HepG2 (cell line): Measurements from ENCODE around the gene ZNF771. TPM values are rescaled to one million over a fixed set of nuclear protein-coding genes. Genes with fewer than 3 reads are reported as not detected.

ENCODE experiments used
- EEA1 ChIP-seq: sonication (generic); formaldehyde crosslinking; IDR thresholded peaks from 2 replicates; pipeline ENCODE4 v1.5.1; 2020; ENCODE audit warnings: mild to moderate bottlenecking, missing genetic modification reagents, borderline replicate concordance
- HOXA5 ChIP-seq: sonication (generic); formaldehyde crosslinking; IDR thresholded peaks from 2 replicates; pipeline ENCODE4 v1.4.0; 2020; ENCODE audit warnings: missing genetic modification reagents
- MTF2 ChIP-seq: sonication (generic); formaldehyde crosslinking; IDR thresholded peaks from 2 replicates; pipeline ENCODE4 v1.5.0; 2020; ENCODE audit warnings: missing genetic modification reagents, borderline replicate concordance
- SMAD9 ChIP-seq: sonication (generic); formaldehyde crosslinking; IDR thresholded peaks from 2 replicates; pipeline ENCODE4 v1.5.1; 2020; ENCODE audit warnings: mild to moderate bottlenecking, missing genetic modification reagents
- SNAPC2 ChIP-seq: sonication (generic); formaldehyde crosslinking; IDR thresholded peaks from 2 replicates; pipeline ENCODE4 v1.8.1; 2022; ENCODE audit warnings: mild to moderate bottlenecking, missing genetic modification reagents
- ZNF432 ChIP-seq: sonication (generic); formaldehyde crosslinking; IDR thresholded peaks from 2 replicates; pipeline ENCODE4 v1.5.0; 2020; ENCODE audit warnings: missing genetic modification reagents, mild to moderate bottlenecking, borderline replicate concordance
- ZNF550 ChIP-seq: sonication (generic); formaldehyde crosslinking; IDR thresholded peaks from 2 replicates; pipeline ENCODE4 v1.4.0; 2020; ENCODE audit warnings: mild to moderate bottlenecking, missing genetic modification reagents, borderline replicate concordance
- polyA plus RNA-seq, 8 experiments: library from polyadenylated mRNA; depleted of rRNA in 3 of 8; stranded (reverse) in 7 of 8; unstranded in 1 of 8; fragments of >200 nt; fragmentation: Illumina TruSeq in 4 of 8; extraction: Trizol in 4 of 8; gene quantifications; 2 replicates each; pipeline versions ENCODE4 v1.2.1 to v1.2.3, GENCODE V29; 2011 to 2016; ENCODE audit warnings: low read depth in 4 of 8, missing spikeins in 1 of 8, mixed read lengths in 1 of 8; ENCODE audit not compliant: insufficient read depth in 1 of 8
- total RNA-seq, 5 experiments: library from RNA; depleted of rRNA; stranded (reverse); fragments of >200 nt; fragmentation: Illumina TruSeq; extraction: Trizol; gene quantifications; 2 replicates each; pipeline ENCODE4 v1.2.3, GENCODE V29; 2016; ENCODE audit warnings: low read depth in 1 of 5
- TF ChIP-seq, protein P1 (sequence below): sonication (generic); formaldehyde crosslinking; IDR thresholded peaks from 2 replicates; pipeline ENCODE4 v1.4.0; 2020; ENCODE audit warnings: low read depth, missing genetic modification reagents
- TF ChIP-seq, protein P2 (sequence below): sonication (generic); formaldehyde crosslinking; IDR thresholded peaks from 2 replicates; pipeline ENCODE4 v1.4.0; 2020; ENCODE audit warnings: mild to moderate bottlenecking, missing genetic modification reagents
- TF ChIP-seq, protein P3 (sequence below): sonication (generic); formaldehyde crosslinking; IDR thresholded peaks from 2 replicates; pipeline ENCODE4 v1.4.0; 2020; ENCODE audit warnings: mild to moderate bottlenecking, missing genetic modification reagents
- TF ChIP-seq, protein P4 (sequence below): sonication (generic); formaldehyde crosslinking; IDR thresholded peaks from 2 replicates; pipeline ENCODE4 v1.5.0; 2020; ENCODE audit warnings: mild to moderate bottlenecking, missing genetic modification reagents
- TF ChIP-seq, protein P5 (sequence below): IDR thresholded peaks from 2 replicates; pipeline ENCODE4 v1.6.1; 2012; ENCODE audit warnings: inconsistent platforms

ZNF771 gene
- total and polyA plus RNA-seq, 2 of the 13 experiments (the other 11 are each of a cell fraction or from before 2014, with no cell fraction given): 5.0 to 11.8 TPM

DNA sequence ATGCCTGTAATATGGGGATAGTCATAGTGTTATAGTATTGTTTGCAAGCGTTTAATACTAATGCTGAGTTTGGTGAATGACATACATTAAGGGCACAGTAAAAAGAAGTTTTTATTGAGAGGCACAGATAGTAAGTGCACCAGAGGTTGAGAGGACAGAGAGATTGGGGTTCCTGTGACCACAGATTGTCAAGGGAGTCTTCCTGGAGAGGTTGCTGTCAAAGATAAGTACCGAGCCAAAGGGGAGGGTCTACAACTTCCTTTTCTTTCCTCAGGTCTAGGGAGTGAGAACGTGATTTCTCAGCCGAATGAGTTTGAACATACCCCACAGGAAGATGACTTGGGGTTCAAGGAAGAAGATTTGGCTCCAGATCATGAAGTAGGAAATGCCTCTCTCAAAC is 10.3 kb upstream of the ZNF771 start (continued):
- TF ChIP-seq, protein P1, sequence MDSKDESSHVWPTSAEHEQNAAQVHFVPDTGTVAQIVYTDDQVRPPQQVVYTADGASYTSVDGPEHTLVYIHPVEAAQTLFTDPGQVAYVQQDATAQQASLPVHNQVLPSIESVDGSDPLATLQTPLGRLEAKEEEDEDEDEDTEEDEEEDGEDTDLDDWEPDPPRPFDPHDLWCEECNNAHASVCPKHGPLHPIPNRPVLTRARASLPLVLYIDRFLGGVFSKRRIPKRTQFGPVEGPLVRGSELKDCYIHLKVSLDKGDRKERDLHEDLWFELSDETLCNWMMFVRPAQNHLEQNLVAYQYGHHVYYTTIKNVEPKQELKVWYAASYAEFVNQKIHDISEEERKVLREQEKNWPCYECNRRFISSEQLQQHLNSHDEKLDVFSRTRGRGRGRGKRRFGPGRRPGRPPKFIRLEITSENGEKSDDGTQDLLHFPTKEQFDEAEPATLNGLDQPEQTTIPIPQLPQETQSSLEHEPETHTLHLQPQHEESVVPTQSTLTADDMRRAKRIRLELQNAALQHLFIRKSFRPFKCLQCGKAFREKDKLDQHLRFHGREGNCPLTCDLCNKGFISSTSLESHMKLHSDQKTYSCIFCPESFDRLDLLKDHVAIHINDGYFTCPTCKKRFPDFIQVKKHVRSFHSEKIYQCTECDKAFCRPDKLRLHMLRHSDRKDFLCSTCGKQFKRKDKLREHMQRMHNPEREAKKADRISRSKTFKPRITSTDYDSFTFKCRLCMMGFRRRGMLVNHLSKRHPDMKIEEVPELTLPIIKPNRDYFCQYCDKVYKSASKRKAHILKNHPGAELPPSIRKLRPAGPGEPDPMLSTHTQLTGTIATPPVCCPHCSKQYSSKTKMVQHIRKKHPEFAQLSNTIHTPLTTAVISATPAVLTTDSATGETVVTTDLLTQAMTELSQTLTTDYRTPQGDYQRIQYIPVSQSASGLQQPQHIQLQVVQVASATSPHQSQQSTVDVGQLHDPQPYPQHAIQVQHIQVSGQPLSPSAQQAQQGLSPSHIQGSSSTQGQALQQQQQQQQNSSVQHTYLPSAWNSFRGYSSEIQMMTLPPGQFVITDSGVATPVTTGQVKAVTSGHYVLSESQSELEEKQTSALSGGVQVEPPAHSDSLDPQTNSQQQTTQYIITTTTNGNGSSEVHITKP (CRISPR knock-in tag): no peak
- no peak for TF ChIP-seq SNAPC2 (CRISPR knock-in tag)
- TF ChIP-seq HOXA5 (CRISPR knock-in tag): no peak
- TF ChIP-seq SMAD9 (CRISPR knock-in tag): no peak
- TF ChIP-seq, protein P2, sequence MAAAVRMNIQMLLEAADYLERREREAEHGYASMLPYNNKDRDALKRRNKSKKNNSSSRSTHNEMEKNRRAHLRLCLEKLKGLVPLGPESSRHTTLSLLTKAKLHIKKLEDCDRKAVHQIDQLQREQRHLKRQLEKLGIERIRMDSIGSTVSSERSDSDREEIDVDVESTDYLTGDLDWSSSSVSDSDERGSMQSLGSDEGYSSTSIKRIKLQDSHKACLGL (CRISPR knock-in tag): no peak
- TF ChIP-seq, protein P3, sequence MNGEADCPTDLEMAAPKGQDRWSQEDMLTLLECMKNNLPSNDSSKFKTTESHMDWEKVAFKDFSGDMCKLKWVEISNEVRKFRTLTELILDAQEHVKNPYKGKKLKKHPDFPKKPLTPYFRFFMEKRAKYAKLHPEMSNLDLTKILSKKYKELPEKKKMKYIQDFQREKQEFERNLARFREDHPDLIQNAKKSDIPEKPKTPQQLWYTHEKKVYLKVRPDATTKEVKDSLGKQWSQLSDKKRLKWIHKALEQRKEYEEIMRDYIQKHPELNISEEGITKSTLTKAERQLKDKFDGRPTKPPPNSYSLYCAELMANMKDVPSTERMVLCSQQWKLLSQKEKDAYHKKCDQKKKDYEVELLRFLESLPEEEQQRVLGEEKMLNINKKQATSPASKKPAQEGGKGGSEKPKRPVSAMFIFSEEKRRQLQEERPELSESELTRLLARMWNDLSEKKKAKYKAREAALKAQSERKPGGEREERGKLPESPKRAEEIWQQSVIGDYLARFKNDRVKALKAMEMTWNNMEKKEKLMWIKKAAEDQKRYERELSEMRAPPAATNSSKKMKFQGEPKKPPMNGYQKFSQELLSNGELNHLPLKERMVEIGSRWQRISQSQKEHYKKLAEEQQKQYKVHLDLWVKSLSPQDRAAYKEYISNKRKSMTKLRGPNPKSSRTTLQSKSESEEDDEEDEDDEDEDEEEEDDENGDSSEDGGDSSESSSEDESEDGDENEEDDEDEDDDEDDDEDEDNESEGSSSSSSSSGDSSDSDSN (CRISPR knock-in tag): no peak
- TF ChIP-seq, protein P4, sequence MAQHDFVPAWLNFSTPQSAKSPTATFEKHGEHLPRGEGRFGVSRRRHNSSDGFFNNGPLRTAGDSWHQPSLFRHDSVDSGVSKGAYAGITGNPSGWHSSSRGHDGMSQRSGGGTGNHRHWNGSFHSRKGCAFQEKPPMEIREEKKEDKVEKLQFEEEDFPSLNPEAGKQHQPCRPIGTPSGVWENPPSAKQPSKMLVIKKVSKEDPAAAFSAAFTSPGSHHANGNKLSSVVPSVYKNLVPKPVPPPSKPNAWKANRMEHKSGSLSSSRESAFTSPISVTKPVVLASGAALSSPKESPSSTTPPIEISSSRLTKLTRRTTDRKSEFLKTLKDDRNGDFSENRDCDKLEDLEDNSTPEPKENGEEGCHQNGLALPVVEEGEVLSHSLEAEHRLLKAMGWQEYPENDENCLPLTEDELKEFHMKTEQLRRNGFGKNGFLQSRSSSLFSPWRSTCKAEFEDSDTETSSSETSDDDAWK (CRISPR knock-in tag): no peak
- no peak for TF ChIP-seq ZNF432 (CRISPR knock-in tag)
- no peak for TF ChIP-seq ZNF550
- TF ChIP-seq EEA1 (CRISPR knock-in tag): no peak
- no peak for TF ChIP-seq MTF2
- TF ChIP-seq, protein P5, sequence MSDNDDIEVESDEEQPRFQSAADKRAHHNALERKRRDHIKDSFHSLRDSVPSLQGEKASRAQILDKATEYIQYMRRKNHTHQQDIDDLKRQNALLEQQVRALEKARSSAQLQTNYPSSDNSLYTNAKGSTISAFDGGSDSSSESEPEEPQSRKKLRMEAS: no peak
- TF ChIP-seq, all 625 proteins: peak for 0
